GM18508 (cell line): ENCODE results near the gene TSPO.
"Not testable (repeated sequence)": the region's sequence is repeated elsewhere in the genome, so short reads cannot be mapped to it uniquely, and the experiment has no call there.

Source experiments
- ATAC-seq: cut with Tn5 transposase; IDR thresholded peaks from one replicate; pipeline ENCODE4 v1.9.1; 2021; ENCODE audit warnings: moderate number of reproducible peaks; ENCODE audit not compliant: insufficient read depth, unreplicated experiment

Gene TSPO

DNA sequence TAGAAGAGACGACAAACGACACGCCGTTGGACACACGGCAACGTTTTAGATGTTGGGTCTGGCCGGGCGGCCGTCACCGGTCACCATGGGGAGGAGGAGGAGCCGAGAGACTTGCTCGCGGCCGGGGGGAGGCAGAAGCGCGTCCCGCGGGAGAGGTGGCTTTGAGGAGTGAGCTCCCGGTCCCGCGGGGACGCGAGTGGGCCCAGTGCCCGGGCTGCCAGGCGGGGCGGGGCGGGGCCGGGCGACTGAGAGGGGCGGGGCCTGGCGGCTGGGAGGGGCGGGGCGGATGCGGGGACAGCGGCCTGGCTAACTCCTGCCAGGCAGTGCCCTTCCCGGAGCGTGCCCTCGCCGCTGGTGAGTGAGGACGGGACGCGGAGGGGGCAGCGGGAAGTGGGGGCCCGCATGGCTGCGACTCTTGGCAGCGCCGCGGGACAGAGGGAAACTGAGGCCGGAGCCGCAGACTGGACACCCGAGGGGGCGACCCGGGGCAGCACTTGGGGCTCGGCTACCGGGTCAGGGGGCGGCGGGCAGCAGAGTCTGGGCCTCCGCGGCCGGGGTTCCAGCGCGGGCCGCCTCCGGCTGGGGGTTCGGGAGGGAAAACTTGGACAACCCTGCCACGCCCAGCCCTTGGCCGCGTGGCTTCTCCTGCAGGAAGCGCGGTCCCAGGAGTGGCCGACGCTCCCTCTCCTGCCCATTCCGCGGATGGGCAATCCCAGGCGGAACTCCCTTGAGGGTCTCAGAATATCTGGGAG, at the start of gene TSPO:
Gene TSPO (plus strand): TSS at position 309 of the 752 bp plus-strand sequence. CDS start 7,680 bp downstream, outside the sequence.
- ATAC-seq = no peak

DNA sequence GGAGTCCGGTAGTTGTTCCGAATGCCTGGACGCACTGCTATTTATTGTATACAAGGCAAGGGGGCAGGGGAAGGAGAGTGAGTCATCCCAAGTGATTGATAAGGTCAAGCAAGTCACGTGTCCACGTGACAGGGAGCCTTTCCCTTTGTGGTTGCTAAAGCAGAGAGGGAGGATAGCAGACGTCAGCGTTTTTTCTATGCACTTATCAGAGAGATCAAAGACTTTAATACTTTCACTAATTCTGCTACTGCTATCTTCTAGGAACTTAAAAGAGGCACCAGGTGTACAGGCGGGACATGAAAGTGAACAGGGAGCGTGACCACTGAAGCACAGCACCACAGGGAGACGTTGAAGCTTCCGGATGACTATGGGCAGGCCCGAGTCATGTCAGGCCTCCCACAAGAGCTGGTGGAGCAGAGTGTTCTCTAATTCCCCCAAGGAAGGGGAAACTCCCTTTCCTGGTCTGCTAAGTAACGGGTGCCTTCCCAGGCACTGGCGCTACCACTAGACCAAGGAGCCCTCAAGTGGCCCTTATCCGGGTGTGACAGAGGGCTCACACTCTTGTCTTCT, 47.2 kb upstream of the TSPO start:
- ATAC-seq = not testable (repeated sequence)

GRCh38 chr22:43104950-43105349, 46.4 kb upstream of the TSPO start:
- not testable (repeated sequence) for ATAC-seq

GRCh38 chr22:43106302-43106701, 45.1 kb upstream of the TSPO start:
- no peak for ATAC-seq

DNA sequence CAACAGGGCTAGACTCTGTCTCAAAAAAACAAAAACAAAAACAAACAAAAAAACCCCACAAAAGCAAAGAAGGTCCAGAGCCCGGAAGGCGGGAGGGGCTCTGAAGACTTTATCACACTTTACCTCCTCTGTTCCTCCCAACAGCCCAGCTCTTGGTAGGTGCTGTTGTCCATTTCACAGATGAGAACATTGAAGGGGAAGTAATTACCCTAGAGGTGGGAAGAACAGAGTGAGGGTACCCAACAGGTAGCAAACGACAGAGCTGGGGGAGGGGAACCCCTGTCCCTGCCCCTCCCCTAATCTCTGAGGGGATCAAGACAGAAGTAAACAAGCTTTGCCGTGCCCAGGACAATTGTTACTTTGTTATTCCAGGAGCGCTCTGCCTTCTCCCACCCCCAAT, 41.8 kb upstream of the TSPO start:
- ATAC-seq = no peak

DNA sequence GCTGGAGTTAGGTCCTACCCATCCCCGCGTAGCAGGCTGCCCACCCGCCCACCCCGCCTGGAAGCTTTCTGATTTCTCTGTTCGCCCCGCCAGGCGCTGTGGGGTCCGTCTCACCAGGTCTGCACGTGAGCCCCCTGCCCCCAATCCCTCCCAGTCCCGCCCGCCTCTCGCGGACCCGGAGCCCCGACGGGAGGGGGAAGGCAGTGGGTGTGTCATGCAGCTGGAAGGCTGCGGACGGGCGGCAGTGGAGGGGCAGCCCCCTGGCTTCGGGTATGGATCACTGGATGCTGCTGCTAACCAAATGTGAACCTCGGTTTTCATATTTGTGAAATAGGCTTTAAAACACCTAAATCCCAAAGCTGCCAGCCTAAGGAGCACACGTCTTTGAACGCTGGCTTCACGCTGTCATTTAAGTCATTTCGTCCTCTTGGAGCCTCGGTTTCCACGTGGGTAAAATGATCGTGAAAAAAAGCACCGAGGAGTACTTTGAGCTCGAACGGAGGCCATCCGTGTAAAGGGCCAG, 41.4 kb upstream of the TSPO start:
- ATAC-seq = no peak

- no peak for ATAC-seq
These were observed 40.9 kb upstream of the TSPO start, which contains the start of gene BIK for GRCh38 chr22:43110444-43110926. TSS of gene BIK (plus strand) at chr22:43110750. CDS start at chr22:43124023, 13,273 bp downstream.

DNA sequence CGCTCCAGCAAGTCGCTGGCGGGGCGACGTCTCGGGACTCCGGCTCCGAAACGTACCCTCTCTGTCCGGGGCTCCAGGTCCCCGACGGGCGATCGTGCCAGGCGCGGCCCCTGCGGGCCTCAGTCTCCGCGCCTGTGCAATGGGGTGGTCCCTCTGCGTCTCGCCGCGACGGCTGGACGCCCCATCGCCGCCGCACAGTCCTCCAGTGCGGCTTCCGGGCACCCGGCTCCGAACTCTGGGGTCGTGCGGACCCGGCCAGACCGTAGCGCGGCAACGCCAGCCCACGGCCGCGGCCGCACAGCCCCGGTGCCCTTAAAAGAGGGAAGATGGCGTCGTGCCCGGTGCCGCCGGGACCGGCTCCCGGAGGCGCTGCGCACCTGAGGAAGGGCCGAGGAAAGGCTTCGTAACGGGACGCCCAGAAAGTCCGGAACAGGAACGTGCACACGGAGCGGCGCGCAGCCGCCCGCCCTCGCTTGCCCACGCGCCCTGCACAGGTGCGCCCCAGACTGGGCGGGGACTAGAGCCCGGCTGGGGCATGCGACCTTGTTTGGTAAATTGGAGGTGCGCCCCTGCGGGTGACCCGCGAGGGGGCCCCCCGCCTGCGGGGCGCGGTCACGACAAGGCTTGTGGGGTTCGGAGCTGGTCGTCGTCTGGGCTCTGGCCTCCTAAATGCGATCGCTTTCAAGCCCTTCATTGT, 40.3 kb upstream of the TSPO start:
- no peak for ATAC-seq

DNA sequence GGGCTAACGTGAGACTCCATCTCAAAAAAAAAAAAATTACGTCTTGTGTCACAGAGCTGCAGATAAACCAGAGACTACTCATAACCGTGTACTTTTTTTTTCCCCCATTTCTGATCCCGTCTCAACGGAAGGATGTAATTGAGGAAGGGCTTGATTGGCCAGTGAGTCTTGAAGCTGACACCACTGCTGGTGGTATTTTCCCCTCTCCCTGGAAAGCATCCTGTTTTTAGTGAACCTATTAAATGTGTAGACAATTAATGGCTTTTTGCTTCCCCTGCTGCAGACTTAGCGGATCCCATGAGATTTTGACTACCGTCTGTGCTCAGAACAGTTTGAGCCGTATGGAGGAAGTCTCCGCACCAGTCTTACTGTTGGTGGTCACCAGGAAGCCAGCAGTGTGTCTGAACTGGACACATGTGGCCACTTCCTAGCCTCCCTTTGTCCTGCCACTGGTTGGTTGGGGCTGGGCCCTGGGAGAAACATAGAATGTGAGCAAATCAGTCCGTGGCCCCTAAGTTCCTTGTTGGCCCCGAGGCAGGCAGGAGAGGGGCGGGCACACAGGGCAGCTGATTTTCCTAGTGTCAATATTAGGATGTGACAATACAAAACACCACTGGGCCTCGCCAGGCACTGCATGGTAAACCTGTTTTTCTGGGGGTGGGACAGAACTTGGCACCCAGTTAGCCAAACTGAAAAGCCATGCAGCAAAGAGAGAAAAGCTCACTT, 37.7 kb upstream of the TSPO start:
- no peak for ATAC-seq

DNA sequence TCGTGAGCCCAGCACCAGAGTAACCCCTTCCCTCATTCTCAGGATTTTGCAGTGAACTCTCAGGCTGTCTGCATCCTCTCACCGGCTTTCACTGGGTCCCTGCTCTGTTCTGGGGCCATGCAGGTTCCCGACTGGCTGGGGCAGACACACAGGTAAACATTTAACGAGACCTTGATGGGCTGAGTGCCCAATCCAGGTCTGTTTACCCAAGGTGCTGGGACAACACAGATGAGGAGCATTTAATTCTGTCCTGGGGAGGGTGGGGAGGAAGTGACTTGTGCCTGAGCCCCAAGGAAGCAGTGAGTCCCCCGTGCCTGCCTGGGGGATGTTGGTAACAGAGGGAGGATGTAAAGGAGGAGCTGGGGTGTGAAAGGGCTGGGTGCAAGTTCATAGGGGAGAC, 36.4 kb upstream of the TSPO start:
- ATAC-seq = no peak

- ATAC-seq = no peak
These were observed 34.4 kb upstream of the TSPO start for GRCh38 chr22:43116932-43117331.

GRCh38 chr22:43118024-43118849, 33.1 kb upstream of the TSPO start:
- ATAC-seq = no peak

DNA sequence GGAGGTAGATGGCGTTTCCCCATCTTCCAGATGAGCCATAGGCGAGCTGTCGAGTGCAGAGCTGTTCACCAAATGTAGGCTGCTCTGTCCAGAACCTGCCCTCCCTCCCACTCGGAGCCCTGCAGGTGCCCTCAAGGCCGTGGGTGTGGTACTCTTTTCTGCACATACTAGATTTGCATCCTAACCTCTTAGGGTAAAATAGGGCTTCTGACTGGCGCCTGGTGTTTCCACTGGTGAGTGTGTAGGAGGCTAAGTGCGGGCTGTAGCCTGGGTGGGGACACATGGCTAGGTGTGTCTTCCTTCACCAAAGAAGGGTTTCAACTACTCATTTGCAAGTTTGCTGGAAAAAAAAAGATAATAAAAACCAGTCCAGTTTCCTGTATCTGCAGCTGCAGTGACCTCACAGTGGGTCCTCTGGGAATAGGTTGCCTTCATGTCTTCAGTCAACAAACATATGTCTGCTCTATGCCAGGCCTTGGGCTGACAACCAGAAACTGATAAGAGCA, 32.4 kb upstream of the TSPO start:
- no peak for ATAC-seq

GRCh38 chr22:43126501-43127165, 24.7 kb upstream of the TSPO start:
- no peak for ATAC-seq

DNA sequence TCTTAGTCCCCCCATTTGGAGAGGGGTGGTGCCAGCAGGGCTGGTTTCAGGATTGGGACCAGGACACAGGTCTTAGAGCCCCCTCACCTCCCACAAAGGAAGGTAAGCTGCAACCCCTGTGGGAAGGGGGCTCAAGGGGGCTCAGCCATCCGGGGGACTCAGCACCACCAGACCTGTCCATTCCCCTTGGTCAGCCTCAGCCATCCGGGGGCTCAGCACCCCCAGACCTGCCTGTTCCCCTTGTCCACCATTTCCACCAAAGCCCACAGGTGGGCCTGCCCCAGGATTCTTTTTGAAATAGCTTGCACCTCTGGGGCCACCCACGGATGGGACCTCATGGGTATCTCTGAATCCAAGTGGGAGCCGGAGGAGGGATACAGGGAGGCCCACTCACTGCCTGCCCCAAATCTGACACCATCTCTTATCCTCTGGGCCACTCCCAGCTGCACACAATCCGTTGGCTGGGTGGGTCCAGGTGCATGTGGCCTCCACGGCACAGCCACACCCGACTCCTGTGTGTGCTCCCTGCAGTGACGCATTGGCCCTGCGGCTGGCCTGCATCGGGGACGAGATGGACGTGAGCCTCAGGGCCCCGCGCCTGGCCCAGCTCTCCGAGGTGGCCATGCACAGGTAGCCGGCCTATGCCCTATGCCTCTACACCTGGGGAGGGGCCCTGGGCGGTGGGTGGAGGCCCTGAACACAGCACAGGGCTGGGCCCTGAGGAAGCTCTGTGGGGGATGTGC, 24.0 kb upstream of the TSPO start:
- ATAC-seq = no peak

- ATAC-seq = no peak
These were observed 23.2 kb upstream of the TSPO start for GRCh38 chr22:43128116-43128515.

- ATAC-seq = no peak
These were observed 22.4 kb upstream of the TSPO start for GRCh38 chr22:43128928-43129424.
